GM13977 (cell line): ENCODE measurements around the gene BRSK2.

Source experiments
- DNase-seq: peaks from one replicate; pipeline ENCODE4 v3.0.0; 2012; ENCODE audit warnings: low spot score
- in situ Hi-C: fragments of 300-500 bp; cut with MboI; formaldehyde crosslinking; loops from one replicate; pipeline ENCODE4 v1.12.0; 2022; ENCODE audit warnings: low sequenced_read_pairs, low pct_unique_long_range_greater_than_20kb, mixed read lengths, inconsistent platforms; ENCODE audit not compliant: unreplicated experiment
- TF ChIP-seq, protein P1 (sequence below): IDR thresholded peaks from 2 replicates; pipeline ENCODE4 v1.5.1; 2012; ENCODE audit warnings: mild to moderate bottlenecking, control low read depth; ENCODE audit not compliant: insufficient read depth; ENCODE audit errors: extremely low read depth, missing control alignments

BRSK2 gene

DNA sequence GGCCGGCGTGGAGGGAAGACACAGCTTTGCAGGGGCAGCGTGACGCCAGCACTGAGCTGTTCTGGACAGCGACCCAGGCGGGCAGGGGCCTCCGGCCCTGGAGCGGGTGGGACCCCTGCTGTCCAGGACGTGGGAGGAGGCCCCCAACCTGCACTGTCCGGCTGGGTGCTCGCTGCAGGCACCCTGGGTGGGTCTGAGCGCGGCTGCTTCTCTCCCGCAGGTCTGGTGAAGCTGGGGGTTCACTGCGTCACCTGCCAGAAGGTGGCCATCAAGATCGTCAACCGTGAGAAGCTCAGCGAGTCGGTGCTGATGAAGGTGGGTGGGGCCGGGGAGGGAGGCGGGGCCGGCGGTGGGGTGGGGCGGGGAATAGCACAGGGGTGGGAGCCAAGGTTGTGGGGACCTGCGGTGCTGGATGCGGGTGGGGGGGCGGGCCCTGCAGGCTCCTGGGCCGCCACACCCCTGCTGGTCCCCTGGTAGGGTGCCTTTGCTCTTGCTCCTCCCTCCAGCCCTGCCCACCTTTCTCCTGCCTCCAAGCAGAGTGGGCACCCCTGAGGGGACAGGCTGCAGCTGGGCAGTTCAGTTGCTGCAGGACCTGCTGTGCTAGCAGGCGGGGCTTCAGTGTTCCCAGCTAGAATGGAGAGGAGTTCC is 46.2 kb downstream of the BRSK2 start:
- TF ChIP-seq, protein P1, sequence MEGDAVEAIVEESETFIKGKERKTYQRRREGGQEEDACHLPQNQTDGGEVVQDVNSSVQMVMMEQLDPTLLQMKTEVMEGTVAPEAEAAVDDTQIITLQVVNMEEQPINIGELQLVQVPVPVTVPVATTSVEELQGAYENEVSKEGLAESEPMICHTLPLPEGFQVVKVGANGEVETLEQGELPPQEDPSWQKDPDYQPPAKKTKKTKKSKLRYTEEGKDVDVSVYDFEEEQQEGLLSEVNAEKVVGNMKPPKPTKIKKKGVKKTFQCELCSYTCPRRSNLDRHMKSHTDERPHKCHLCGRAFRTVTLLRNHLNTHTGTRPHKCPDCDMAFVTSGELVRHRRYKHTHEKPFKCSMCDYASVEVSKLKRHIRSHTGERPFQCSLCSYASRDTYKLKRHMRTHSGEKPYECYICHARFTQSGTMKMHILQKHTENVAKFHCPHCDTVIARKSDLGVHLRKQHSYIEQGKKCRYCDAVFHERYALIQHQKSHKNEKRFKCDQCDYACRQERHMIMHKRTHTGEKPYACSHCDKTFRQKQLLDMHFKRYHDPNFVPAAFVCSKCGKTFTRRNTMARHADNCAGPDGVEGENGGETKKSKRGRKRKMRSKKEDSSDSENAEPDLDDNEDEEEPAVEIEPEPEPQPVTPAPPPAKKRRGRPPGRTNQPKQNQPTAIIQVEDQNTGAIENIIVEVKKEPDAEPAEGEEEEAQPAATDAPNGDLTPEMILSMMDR: no peak
- peak; percentile 72 for DNase-seq
- in situ Hi-C loops: no loop called here

DNA sequence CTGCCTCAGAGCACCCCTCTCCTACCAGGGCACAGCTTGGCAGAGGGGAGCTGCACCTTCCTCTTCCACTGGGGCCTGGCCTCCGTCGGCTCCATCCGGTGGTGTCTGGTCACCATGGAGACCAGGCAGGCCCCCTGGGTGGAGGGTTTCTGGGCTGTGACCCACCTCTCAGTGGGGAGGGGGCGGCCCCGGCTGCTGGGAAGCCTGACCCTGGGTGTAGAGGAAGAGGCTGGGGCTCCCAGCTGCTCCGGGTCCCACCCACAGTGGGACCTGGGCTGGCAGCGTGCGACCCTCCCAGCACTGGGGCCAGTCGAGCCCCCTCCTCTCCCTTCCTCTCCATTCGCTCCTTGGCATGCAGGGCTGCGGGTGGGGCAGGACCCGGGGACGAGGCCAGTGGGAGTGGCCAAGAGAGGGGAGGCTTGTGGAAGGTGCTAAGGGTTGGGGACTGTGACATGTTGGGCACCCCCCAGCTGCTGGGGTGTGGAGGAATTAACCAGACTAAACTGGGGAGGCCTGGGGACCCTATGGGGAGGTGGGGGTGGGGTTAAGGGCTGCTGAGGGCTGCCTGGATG is 46.8 kb downstream of the BRSK2 start:
- in situ Hi-C loops: no loop called here
- DNase-seq: peak; percentile 52
- TF ChIP-seq, protein P1: no peak

DNA sequence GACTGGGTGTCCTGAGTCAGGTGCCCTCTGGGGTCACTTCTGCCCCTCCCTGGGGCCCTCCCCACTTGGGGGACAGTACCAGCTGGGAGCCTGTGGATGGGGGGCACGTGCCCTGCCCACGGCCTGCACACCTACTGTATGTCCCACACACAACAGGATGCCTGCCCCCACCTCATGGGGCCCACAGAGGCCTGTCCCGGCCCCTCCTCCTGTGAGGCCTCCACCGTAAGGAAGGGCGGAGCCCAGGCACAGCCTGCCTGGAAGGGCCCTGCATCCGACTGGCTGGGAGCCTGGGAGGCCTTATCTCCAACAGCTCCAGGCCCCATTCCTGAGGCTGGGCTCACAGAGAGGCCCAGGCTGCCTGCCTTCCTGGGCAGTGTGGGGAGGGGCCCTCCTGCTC is 47.8 kb downstream of the BRSK2 start:
- DNase-seq: peak; percentile 34
- TF ChIP-seq, protein P1: no peak
- in situ Hi-C loops: no loop called here

DNA sequence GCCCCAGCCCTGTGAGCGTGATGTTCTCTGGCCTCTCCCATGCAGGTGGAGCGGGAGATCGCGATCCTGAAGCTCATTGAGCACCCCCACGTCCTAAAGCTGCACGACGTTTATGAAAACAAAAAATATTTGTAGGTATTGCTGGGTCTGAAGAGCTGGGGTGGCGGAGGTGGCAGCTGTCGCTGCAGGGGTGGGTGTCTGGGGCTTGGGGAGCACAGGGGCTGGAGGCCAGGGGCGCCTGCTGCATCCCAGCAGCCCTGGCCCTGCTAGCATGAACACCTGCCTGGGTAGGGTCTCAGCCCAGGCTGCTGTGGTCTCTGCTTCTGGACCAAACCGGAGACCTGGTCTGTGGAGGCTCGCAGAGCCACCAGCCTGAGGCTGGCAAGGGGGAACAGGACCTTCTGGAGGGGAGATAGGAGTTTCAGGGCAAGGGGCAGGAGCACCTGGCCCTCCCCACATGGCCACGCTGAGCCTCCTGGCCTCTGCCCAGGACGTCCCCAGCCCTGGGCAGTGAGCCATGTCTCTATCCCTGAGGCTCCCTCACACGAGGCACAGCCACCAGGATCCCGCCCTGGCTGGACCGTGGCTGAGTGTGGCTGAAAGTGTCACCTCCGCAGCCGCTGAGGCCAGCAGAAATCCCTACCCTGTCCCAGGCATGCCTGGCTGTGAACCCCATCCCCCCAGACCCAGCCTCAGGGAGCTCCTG is 48.7 kb downstream of the BRSK2 start:
- TF ChIP-seq, protein P1: no peak
- in situ Hi-C loops: no loop called here
- no peak for DNase-seq

DNA sequence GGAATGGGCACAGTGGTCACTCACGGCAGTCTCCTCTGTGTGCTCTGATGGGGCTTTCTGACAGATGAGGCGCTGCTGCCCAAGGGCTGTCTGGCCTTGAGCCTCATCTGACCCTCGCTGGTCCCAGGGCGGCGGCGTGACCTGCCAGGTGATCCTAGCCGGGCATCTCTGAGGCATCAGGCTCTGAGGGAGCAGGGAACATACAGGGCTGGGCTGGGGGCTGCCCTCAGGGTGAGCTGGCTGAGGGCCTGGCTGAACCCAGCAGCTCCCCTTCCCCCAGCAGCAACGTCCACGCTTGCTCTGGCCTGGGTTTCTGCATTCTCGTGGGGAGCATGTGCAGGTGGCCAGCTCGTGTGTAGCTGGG is 49.2 kb downstream of the BRSK2 start:
- in situ Hi-C loops: no loop called here
- TF ChIP-seq, protein P1: no peak
- no peak for DNase-seq

DNA sequence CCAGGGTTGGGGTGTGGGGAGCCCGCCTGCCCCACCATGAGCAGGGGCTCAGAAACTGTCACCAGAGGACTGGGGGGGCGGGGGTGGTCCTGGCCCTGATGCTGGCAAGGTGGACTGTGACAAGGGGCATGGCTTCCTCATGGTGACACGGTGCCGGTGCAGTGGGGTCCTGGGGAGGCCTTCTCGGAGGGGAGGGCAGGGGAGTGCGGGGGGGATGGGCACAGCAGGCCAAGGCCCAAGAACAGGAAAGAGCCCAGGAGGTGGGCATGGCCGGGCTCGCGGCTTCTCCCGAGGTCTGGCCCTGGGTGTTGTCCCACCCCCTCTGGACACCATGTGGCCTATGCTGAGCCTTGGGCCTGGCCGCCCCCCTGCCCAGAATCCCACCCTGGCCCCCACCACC is 49.6 kb downstream of the BRSK2 start:
- in situ Hi-C loops: no loop called here
- no peak for DNase-seq
- TF ChIP-seq, protein P1: no peak
